Activated CD8-positive, alpha-beta memory T cell treated with anti-CD3 and anti-CD28 coated beads, Interleukin-2, amount 50 U/mL, for 1 hour (primary cell): ENCODE data around the gene PLK4.
"Not testable (repeated sequence)": the region's sequence is repeated elsewhere in the genome, so short reads cannot be mapped to it uniquely, and the experiment has no call there.

Experiments
- DNase-seq: peaks from one replicate; pipeline ENCODE4 v3.0.0-alpha.2; 2020; ENCODE audit errors: extremely low read depth

PLK4 gene

GRCh38 chr4:127916512-127916911 lies 35.8 kb downstream of the PLK4 start:
- DNase-seq: no peak

GRCh38 chr4:127917151-127917550 lies 36.5 kb downstream of the PLK4 start:
- no peak for DNase-seq

- DNase-seq: no peak
Observed at GRCh38 chr4:127920521-127920920, 39.8 kb downstream of the PLK4 start.

- no peak for DNase-seq
Observed at GRCh38 chr4:127922226-127922625, 41.5 kb downstream of the PLK4 start.

GRCh38 chr4:127925720-127926119 lies 45.0 kb downstream of the PLK4 start:
- DNase-seq: not testable (repeated sequence)

GRCh38 chr4:127930175-127930574 lies 49.5 kb downstream of the PLK4 start:
- DNase-seq: no peak

- not testable (repeated sequence) for DNase-seq
Observed at GRCh38 chr4:127931836-127932235, 51.1 kb downstream of the PLK4 start.

GRCh38 chr4:127936974-127937373 lies 56.3 kb downstream of the PLK4 start:
- no peak for DNase-seq
